IgD-negative memory B cell (primary cell): ENCODE measurements around the gene ZNF486. TPM values are rescaled to one million over a fixed set of nuclear protein-coding genes. Genes with fewer than 3 reads are reported as not detected.
"Not testable (repeated sequence)": the region's sequence is repeated elsewhere in the genome, so short reads cannot be mapped to it uniquely, and the experiment has no call there.

ENCODE experiments used
- H3K27ac Mint-ChIP-seq, 3 donors: one replicate each; pipeline ENCODE4 v1.8.0; 2020 to 2022; ENCODE audit warnings: mild to moderate bottlenecking in 3 of 3, mixed read lengths in 3 of 3, moderate library complexity in 1 of 3
- H3K27me3 Mint-ChIP-seq: one replicate; pipeline ENCODE4 v1.8.0; 2021; ENCODE audit warnings: mixed read lengths
- H3K36me3 Mint-ChIP-seq: one replicate; pipeline ENCODE4 v1.8.0; 2020; ENCODE audit warnings: mild to moderate bottlenecking, mixed read lengths
- H3K4me1 Mint-ChIP-seq, 3 donors: one replicate each; pipeline ENCODE4 v1.8.0; 2020 to 2022; ENCODE audit warnings: mixed read lengths in 3 of 3, mild to moderate bottlenecking in 1 of 3
- H3K4me3 Mint-ChIP-seq, 4 donors: one replicate each; pipeline ENCODE4 v1.8.0; 2020 to 2022; ENCODE audit warnings: mild to moderate bottlenecking in 4 of 4, mixed read lengths in 4 of 4, moderate library complexity in 3 of 4
- H3K9me3 Mint-ChIP-seq, 3 donors: one replicate each; pipeline ENCODE4 v1.8.0; 2020 to 2021; ENCODE audit warnings: mixed read lengths in 3 of 3, mild to moderate bottlenecking in 1 of 3
- polyA plus RNA-seq: library from polyadenylated mRNA; unstranded; fragments of 300-500 nt; fragmentation: Illumina TruSeq; gene quantifications from one replicate; pipeline ENCODE4 v1.2.3, GENCODE V29; 2021

Gene ZNF486
- polyA plus RNA-seq, 1 donor from 2014 or later, result 6.2 TPM

DNA sequence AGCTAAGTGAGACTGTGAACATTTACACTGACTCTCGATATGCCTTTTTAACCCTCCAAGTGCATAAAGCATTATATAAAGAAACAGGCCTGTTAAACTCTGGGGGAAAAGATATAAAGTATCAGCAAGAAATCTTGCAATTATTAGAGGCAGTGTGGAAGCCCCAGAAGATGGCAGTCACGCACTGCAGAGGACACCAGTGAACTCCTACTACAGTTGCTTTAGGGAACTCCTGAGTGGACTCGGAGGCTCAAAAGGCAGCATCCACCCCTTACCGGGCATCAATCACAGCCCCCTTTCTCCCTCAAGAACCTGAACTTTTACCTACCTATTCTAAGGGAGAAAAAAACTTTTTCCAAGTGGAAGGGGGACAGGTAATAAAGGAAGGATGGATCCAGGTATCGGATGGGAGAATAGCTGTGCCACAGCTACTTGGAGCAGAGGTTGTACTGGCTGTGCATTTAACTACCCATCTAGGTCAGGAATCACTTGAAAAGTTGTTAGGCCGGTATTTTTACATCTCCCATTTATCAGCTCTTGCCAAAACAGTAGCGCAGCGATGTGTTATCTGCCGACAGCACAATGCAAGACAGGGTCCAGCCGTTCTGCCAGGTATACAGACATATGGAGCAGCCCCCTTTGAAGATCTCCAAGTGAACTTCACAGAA, 80.1 kb downstream of the ZNF486 start:
- Mint-ChIP-seq H3K27me3 (no peaks in the 10 kb centered on the region), H3K27ac (no peak overlapping the region), H3K36me3 (no peaks in the 10 kb centered on the region), H3K4me1 (peaks cover 4 to 13% (median 8%) of the 10 kb centered on the region in 3 donors), H3K4me3 (no peak overlapping the region), H3K9me3 (peaks cover 0 to 4% (median 1%) of the 10 kb centered on the region in 3 donors)

DNA sequence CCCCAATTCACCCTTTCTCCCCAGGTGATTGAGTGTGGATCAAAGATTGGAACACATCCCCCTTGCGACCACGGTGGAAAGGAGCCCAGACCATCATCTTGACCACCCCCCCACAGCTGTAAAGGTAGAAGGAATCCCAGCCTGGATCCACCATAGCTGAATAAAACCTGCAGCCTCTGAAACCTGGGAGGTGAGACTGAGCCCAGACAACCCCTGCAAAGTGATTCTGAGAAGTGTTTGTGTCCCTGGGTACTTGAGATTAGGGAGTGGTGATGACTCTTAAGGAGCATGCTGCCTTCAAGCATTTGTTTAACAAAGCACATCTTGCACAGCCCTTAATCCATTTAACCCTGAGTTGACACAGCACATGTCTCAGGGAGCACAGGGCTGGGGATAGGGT, 81.2 kb downstream of the ZNF486 start:
- H3K27ac Mint-ChIP-seq, H3K36me3 Mint-ChIP-seq, H3K4me3 Mint-ChIP-seq, H3K9me3 Mint-ChIP-seq, H3K27me3 Mint-ChIP-seq: not testable (repeated sequence)
- H3K4me1 Mint-ChIP-seq, result peaks cover 4 to 13% (median 8%) of the 10 kb centered on the region in 3 donors

Other genes with a start within 250 kb of the ZNF486 start
- gene ZNF682, start 127.7 kb upstream of the ZNF486 start, polyA plus RNA-seq, result 3.7 TPM
- gene ZNF90, start 89.2 kb upstream of the ZNF486 start, polyA plus RNA-seq, result 3.9 TPM